ENCODE measurements around the gene TMEM131. TPM values are rescaled to one million over a fixed set of nuclear protein-coding genes. Genes with fewer than 3 reads are reported as not detected.

TMEM131 gene
- total RNA-seq, 1 donor from 2014 or later, result 31.4 TPM

- no peaks in the 10 kb centered on the region for H3K27me3 Mint-ChIP-seq (ENCODE audit: low read depth)
Observed at GRCh38 chr2:97999536-97999935, 3.8 kb upstream of the TMEM131 start.

GRCh38 chr2:97998431-97999005 lies 2.8 kb upstream of the TMEM131 start:
- Mint-ChIP-seq H3K4me1 (ENCODE audit: low read depth) (peaks cover 15% of the 10 kb centered on the region), H3K27ac (ENCODE audit: unreplicated experiment) (no peak overlapping the region), H3K4me3 (ENCODE audit: unreplicated experiment) (no peak overlapping the region), H3K36me3 (ENCODE audit: low read depth) (no peaks in the 10 kb centered on the region), H3K27me3 (ENCODE audit: low read depth) (no peaks in the 10 kb centered on the region), H3K9me3 (ENCODE audit: low read depth) (no peaks in the 10 kb centered on the region)
- DNase-seq (ENCODE audit: low spot score), result no peak
- no peak for TF ChIP-seq CTCF (IDR thresholded peaks at IDR 0.05)

More at GRCh38 chr2:97999536-97999935, 3.8 kb upstream of the TMEM131 start:
- no peak overlapping the region for H3K27ac Mint-ChIP-seq (ENCODE audit: unreplicated experiment)
- peaks cover 5% of the 10 kb centered on the region for H3K4me1 Mint-ChIP-seq (ENCODE audit: low read depth)
- H3K36me3 Mint-ChIP-seq (ENCODE audit: low read depth), result no peaks in the 10 kb centered on the region
- H3K9me3 Mint-ChIP-seq (ENCODE audit: low read depth), result no peaks in the 10 kb centered on the region
- TF ChIP-seq CTCF (IDR thresholded peaks at IDR 0.05), result no peak
- no peak overlapping the region for H3K4me3 Mint-ChIP-seq (ENCODE audit: unreplicated experiment)
- no peak for DNase-seq (ENCODE audit: low spot score)

- Mint-ChIP-seq H3K36me3 (ENCODE audit: low read depth) (no peaks in the 10 kb centered on the region), H3K4me1 (ENCODE audit: low read depth) (peaks cover 21% of the 10 kb centered on the region), H3K4me3 (ENCODE audit: unreplicated experiment) (no peak overlapping the region), H3K9me3 (ENCODE audit: low read depth) (no peaks in the 10 kb centered on the region), H3K27me3 (ENCODE audit: low read depth) (no peaks in the 10 kb centered on the region), H3K27ac (ENCODE audit: unreplicated experiment) (no peak overlapping the region)
- TF ChIP-seq CTCF (IDR thresholded peaks at IDR 0.05), result no peak
- no peak for DNase-seq (ENCODE audit: low spot score)
Observed at GRCh38 chr2:97997784-97998392, 2.1 kb upstream of the TMEM131 start.

GRCh38 chr2:97996679-97997078 lies 931 bp upstream of the TMEM131 start:
- no peaks in the 10 kb centered on the region for H3K36me3 Mint-ChIP-seq (ENCODE audit: low read depth)
- no peak for DNase-seq (ENCODE audit: low spot score)

More at GRCh38 chr2:97996679-97997078, 931 bp upstream of the TMEM131 start:
- Mint-ChIP-seq H3K9me3 (ENCODE audit: low read depth) (no peaks in the 10 kb centered on the region), H3K27ac (ENCODE audit: unreplicated experiment) (peak overlapping the region; percentile 93), H3K27me3 (ENCODE audit: low read depth) (no peaks in the 10 kb centered on the region), H3K4me3 (ENCODE audit: unreplicated experiment) (peak overlapping the region; percentile 80), H3K4me1 (ENCODE audit: low read depth) (peaks cover 29% of the 10 kb centered on the region)
- TF ChIP-seq CTCF (IDR thresholded peaks at IDR 0.05), result no peak

All from chondrocyte (in vitro differentiated cells).